Memory B cell (primary cell): ENCODE data around the gene MYADML2.
A peak's percentile ranks its signal among the peaks of the same experiment; 100 is the strongest.

Experiments
- ATAC-seq: fragments of 150-1000 bp; cut with Tn5 transposase; 2 replicates; pipeline ENCODE4 v1.10.0; 2021; ENCODE audit warnings: low read depth, mild to moderate bottlenecking, moderate library complexity
- DNase-seq, 2 donors: peaks; one replicate each; pipeline ENCODE4 v3.0.0; 2022; ENCODE audit warnings: low spot score in 2 of 2
- H3K27ac Mint-ChIP-seq: one replicate; pipeline ENCODE4 v1.8.0; 2022; ENCODE audit warnings: mild to moderate bottlenecking, moderate library complexity, mixed read lengths
- H3K27me3 Mint-ChIP-seq: one replicate; pipeline ENCODE4 v1.8.0; 2022; ENCODE audit warnings: mixed read lengths
- H3K36me3 Mint-ChIP-seq: one replicate; pipeline ENCODE4 v1.8.0; 2022; ENCODE audit warnings: mild to moderate bottlenecking, mixed read lengths
- H3K4me1 Mint-ChIP-seq: one replicate; pipeline ENCODE4 v1.8.0; 2022; ENCODE audit warnings: mixed read lengths
- H3K4me3 Mint-ChIP-seq: one replicate; pipeline ENCODE4 v1.8.0; 2022; ENCODE audit warnings: mild to moderate bottlenecking, moderate library complexity, mixed read lengths
- H3K9me3 Mint-ChIP-seq: one replicate; pipeline ENCODE4 v1.8.0; 2022; ENCODE audit warnings: mixed read lengths

The MYADML2 gene, protein sequence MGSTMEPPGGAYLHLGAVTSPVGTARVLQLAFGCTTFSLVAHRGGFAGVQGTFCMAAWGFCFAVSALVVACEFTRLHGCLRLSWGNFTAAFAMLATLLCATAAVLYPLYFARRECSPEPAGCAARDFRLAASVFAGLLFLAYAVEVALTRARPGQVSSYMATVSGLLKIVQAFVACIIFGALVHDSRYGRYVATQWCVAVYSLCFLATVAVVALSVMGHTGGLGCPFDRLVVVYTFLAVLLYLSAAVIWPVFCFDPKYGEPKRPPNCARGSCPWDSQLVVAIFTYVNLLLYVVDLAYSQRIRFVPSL

GRCh38 chr17:81947189-81947588, at the start of gene MYADML2:
MYADML2 (minus strand) TSS chr17:81947233; CDS start chr17:81941741, 5,492 bp downstream.
- no peak for ATAC-seq
- Mint-ChIP-seq H3K9me3 (no peaks in the 10 kb centered on the region), H3K27ac (no peak within 1 kb of the TSS), H3K4me1 (no peaks in the 10 kb centered on the region), H3K27me3 (peaks cover 7% of the 10 kb centered on the region), H3K4me3 (no peak within 1 kb of the TSS), H3K36me3 (no peaks in the 10 kb centered on the region)
- no peak for DNase-seq

- H3K4me1 Mint-ChIP-seq = no peaks in the 10 kb centered on the region
- H3K27ac Mint-ChIP-seq = no peak overlapping the region
- H3K27me3 Mint-ChIP-seq = no peaks in the 10 kb centered on the region
These were observed 49.3 kb upstream of the MYADML2 start for GRCh38 chr17:81996232-81996756.

GRCh38 chr17:81995463-81996231, 48.6 kb upstream of the MYADML2 start:
- ATAC-seq = no peak
- peaks cover 8% of the 10 kb centered on the region for H3K36me3 Mint-ChIP-seq
- DNase-seq = no peak
- H3K4me3 Mint-ChIP-seq = no peak overlapping the region
- no peak overlapping the region for H3K27ac Mint-ChIP-seq
- no peaks in the 10 kb centered on the region for H3K27me3 Mint-ChIP-seq
- H3K9me3 Mint-ChIP-seq = no peaks in the 10 kb centered on the region
- peaks cover 2% of the 10 kb centered on the region for H3K4me1 Mint-ChIP-seq

More at GRCh38 chr17:81996232-81996756, 49.3 kb upstream of the MYADML2 start:
- peaks cover 7% of the 10 kb centered on the region for H3K36me3 Mint-ChIP-seq
- no peak overlapping the region for H3K4me3 Mint-ChIP-seq
- ATAC-seq (no peak), DNase-seq (no peak)
- H3K9me3 Mint-ChIP-seq = no peaks in the 10 kb centered on the region

- Mint-ChIP-seq H3K36me3 (peaks cover 11% of the 10 kb centered on the region), H3K4me1 (peaks cover 4% of the 10 kb centered on the region), H3K27me3 (no peaks in the 10 kb centered on the region), H3K27ac (no peak overlapping the region), H3K4me3 (no peak overlapping the region), H3K9me3 (no peaks in the 10 kb centered on the region)
- ATAC-seq (no peak), DNase-seq (no peak)
These were observed 47.8 kb upstream of the MYADML2 start for GRCh38 chr17:81994593-81995462.

DNA sequence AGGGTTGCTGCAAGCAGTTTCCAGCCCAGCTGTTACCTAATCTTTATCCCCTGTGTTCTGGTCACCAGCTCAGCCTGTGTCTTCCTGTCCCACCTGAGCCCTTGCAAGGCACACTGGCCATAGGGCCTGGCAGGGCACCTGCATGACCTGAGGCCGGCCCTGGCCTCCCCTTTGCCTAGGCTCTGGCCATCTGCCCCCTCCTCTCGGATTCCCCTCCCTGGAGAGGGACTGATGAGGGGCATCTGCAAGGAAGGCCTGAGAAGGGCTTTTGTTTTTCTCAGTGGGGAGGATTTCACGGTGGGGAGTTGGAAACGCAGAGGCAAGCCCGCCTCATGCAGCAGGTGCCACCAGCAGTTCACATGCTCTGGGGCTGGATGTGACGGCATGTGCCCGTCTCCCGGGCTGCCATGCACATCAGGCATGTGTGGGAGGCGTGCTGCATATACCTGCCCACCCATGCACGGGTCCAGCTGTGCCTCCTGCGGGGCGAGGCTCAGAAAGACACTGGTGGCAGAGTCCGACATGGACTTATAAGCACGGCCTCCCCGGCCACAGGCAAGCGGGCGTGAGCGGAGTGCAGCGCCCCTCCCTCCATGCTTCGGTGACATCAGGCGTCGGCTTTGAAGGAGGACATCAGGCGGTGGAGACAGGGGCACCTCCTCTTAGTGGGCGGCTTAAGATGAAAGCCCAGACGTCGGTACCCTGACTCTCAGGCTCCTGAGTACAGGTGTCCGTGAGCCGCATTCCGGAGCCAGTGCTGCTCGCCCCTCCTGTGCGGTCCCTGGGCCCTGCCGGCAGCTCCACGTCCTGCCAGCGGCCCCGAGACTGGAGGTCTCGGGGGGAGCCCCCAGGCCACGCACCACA, 46.9 kb upstream of the MYADML2 start:
- ATAC-seq (no peak), DNase-seq (no peak)
- H3K9me3 Mint-ChIP-seq = no peaks in the 10 kb centered on the region
- peaks cover 11% of the 10 kb centered on the region for H3K36me3 Mint-ChIP-seq
- no peaks in the 10 kb centered on the region for H3K27me3 Mint-ChIP-seq
- H3K4me1 Mint-ChIP-seq = peaks cover 4% of the 10 kb centered on the region
- H3K4me3 Mint-ChIP-seq = no peak overlapping the region
- H3K27ac Mint-ChIP-seq = no peak overlapping the region

DNA sequence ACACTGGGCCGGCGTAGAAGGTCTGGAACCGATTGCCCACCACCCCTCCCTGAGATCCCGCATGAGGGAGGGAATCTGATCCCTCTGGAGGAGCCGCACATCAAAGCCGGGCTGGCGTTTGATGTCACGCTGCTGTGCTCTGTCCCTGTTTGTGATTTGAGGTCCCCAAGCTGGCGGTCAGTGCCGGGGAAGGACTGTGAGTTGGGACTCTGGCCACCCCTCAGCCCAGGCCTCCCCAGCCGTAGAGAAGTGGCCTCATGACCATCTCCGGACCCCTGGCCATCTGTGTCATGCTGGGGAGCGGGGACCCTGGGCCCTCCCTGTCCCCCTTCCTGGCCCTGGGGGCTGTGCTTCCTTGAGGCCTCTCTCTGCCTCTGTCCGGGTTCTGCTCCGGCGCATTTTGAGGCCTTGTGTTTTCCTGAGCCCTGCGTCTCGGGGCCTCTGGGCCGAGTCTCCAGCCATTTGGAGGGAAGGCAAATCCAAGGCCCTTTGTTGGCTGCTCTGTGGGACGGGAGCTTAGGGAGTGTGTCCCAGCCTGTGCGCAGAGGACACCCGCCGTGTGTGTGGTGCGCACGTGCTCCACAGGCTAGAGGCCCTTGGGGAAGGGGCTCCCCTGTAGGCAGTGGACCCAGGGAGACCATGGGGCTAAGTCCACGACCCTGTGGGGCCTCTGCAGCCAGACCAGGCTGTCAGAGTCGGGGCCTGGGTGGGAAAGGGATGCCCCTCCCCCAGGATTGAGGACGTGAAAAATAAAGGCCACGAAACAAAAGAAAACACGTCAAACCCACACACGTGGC, 45.5 kb upstream of the MYADML2 start:
- no peak overlapping the region for H3K27ac Mint-ChIP-seq
- no peak for DNase-seq
- H3K36me3 Mint-ChIP-seq = peaks cover 8% of the 10 kb centered on the region
- peaks cover 4% of the 10 kb centered on the region for H3K4me1 Mint-ChIP-seq
- no peak for ATAC-seq
- no peaks in the 10 kb centered on the region for H3K9me3 Mint-ChIP-seq
- H3K4me3 Mint-ChIP-seq = no peak overlapping the region
- no peaks in the 10 kb centered on the region for H3K27me3 Mint-ChIP-seq

GRCh38 chr17:81991684-81992305, 44.8 kb upstream of the MYADML2 start:
- no peaks in the 10 kb centered on the region for H3K27me3 Mint-ChIP-seq
- peaks cover 10% of the 10 kb centered on the region for H3K36me3 Mint-ChIP-seq
- ATAC-seq (no peak), DNase-seq (no peak)
- H3K4me3 Mint-ChIP-seq = no peak overlapping the region
- no peak overlapping the region for H3K27ac Mint-ChIP-seq
- H3K4me1 Mint-ChIP-seq = peaks cover 4% of the 10 kb centered on the region
- no peaks in the 10 kb centered on the region for H3K9me3 Mint-ChIP-seq

GRCh38 chr17:81990836-81991683, 44.0 kb upstream of the MYADML2 start:
- Mint-ChIP-seq H3K36me3 (peaks cover 12% of the 10 kb centered on the region), H3K4me3 (no peak overlapping the region), H3K4me1 (peaks cover 4% of the 10 kb centered on the region), H3K27me3 (no peaks in the 10 kb centered on the region), H3K27ac (no peak overlapping the region), H3K9me3 (no peaks in the 10 kb centered on the region)
- DNase-seq (no peak), ATAC-seq (no peak)

GRCh38 chr17:81987161-81987770, 40.2 kb upstream of the MYADML2 start:
- peaks cover 9% of the 10 kb centered on the region for H3K4me1 Mint-ChIP-seq
- H3K36me3 Mint-ChIP-seq = peaks cover 19% of the 10 kb centered on the region
- H3K9me3 Mint-ChIP-seq = no peaks in the 10 kb centered on the region
- H3K27me3 Mint-ChIP-seq = no peaks in the 10 kb centered on the region
- H3K4me3 Mint-ChIP-seq = no peak overlapping the region
- no peak overlapping the region for H3K27ac Mint-ChIP-seq
- no peak for DNase-seq
- no peak for ATAC-seq

- no peak for ATAC-seq
- Mint-ChIP-seq H3K27me3 (no peaks in the 10 kb centered on the region), H3K9me3 (no peaks in the 10 kb centered on the region), H3K4me3 (no peak overlapping the region), H3K4me1 (peaks cover 9% of the 10 kb centered on the region), H3K27ac (peak overlapping the region; percentile 16), H3K36me3 (peaks cover 19% of the 10 kb centered on the region)
- DNase-seq = no peak
These were observed 39.6 kb upstream of the MYADML2 start for GRCh38 chr17:81986606-81987005.

GRCh38 chr17:81984773-81985410, 37.9 kb upstream of the MYADML2 start:
- DNase-seq (no peak), ATAC-seq (no peak)
- Mint-ChIP-seq H3K27ac (no peak overlapping the region), H3K9me3 (no peaks in the 10 kb centered on the region), H3K36me3 (peaks cover 15% of the 10 kb centered on the region), H3K4me1 (peaks cover 10% of the 10 kb centered on the region), H3K27me3 (no peaks in the 10 kb centered on the region), H3K4me3 (no peak overlapping the region)
